Measurements from ENCODE around the gene EYA2. TPM values are rescaled to one million over a fixed set of nuclear protein-coding genes. Genes with fewer than 3 reads are reported as not detected.

EYA2 gene
- total and polyA plus RNA-seq, 2 donors (not counting 3 experiments of a cell fraction or from before 2014, with no cell fraction given), result not detected

DNA sequence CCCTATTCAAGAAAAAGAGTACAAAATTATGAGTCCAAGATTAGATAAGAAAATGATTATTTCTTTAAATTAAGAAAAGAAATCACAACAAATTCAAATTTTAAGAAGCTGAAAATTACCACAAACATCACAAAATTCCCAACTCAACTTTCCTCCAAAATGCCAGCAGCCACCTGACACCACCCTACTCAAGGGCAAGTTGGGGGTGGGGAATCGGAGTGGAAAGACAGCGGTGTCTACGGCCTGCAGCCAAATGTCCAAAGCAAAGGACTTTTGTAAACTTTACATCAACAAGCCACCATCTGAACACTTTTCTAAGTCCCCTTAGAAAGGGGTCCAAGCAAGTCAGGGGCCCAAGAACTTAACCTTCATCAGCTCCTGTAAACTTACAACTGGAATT is 1.6 kb upstream of the EYA2 start:
- H3K79me2 ChIP-seq (ENCODE audit: control insufficient read depth, insufficient read depth, low read length), result no peaks in the 10 kb centered on the region
- H3K27me3 ChIP-seq (ENCODE audit: control insufficient read depth in 2 of 2, insufficient read depth in 2 of 2, low read length in 2 of 2), result peaks cover 29 to 42% of the 10 kb centered on the region in 2 experiments
- no peak overlapping the region for H3K9ac ChIP-seq (replicated peaks; ENCODE audit: extremely low read depth, insufficient read depth, low read length)
- DNase-seq (ENCODE audit: low read depth, low spot score), result no peak
- dilution Hi-C loops (cut with MboI; ENCODE audit: extremely low pct_ligation_motif_present, low sequenced_read_pairs) (no loop called here), intact Hi-C loops (cut with micrococcal nuclease) (no loop called here)
- ChIA-PET POLR2A (no interaction called here), CTCF (no interaction called here)
- no peaks in the 10 kb centered on the region for H3K9me3 ChIP-seq (replicated peaks; ENCODE audit: control insufficient read depth, insufficient read depth, low read length)
- no peak overlapping the region for H3K4me2 ChIP-seq (ENCODE audit: insufficient read depth, low read length)
- H3K36me3 ChIP-seq (ENCODE audit: control insufficient read depth in 2 of 2, extremely low read depth in 1 of 2, insufficient read depth in 2 of 2, low read length in 2 of 2), result no peaks in the 10 kb centered on the region
- no peaks in the 10 kb centered on the region for H3K9me1 ChIP-seq (replicated peaks; ENCODE audit: control insufficient read depth, extremely low read depth, insufficient read depth, low read length)
- TF ChIP-seq EZH2 (IDR thresholded peaks at IDR 0.05; ENCODE audit: borderline replicate concordance, low read depth, low read length, severe bottlenecking) (no peak), GATA2 (IDR thresholded peaks at IDR 0.05; ENCODE audit: insufficient read depth, insufficient read length, low read depth, low read length) (no peak)
- H3K27ac ChIP-seq (ENCODE audit: insufficient read depth, low read depth, low read length), result no peak overlapping the region
- no peak for FAIRE-seq
- H2AFZ ChIP-seq (ENCODE audit: low read depth, low read length), result no peak overlapping the region
- no peak overlapping the region for H3K4me3 ChIP-seq (replicated peaks in 1 of 3; ENCODE audit: insufficient read depth in 1 of 3, low read depth in 1 of 3, low read length in 3 of 3)
- no peaks in the 10 kb centered on the region for H4K20me1 ChIP-seq (replicated peaks; ENCODE audit: control insufficient read depth, extremely low read depth, insufficient read depth, low read length)
- H3K4me1 ChIP-seq (ENCODE audit: control insufficient read depth, extremely low read depth, insufficient read depth, low read length), result no peaks in the 10 kb centered on the region
- BruUV-seq (replicated peaks), result no TSS peak

DNA sequence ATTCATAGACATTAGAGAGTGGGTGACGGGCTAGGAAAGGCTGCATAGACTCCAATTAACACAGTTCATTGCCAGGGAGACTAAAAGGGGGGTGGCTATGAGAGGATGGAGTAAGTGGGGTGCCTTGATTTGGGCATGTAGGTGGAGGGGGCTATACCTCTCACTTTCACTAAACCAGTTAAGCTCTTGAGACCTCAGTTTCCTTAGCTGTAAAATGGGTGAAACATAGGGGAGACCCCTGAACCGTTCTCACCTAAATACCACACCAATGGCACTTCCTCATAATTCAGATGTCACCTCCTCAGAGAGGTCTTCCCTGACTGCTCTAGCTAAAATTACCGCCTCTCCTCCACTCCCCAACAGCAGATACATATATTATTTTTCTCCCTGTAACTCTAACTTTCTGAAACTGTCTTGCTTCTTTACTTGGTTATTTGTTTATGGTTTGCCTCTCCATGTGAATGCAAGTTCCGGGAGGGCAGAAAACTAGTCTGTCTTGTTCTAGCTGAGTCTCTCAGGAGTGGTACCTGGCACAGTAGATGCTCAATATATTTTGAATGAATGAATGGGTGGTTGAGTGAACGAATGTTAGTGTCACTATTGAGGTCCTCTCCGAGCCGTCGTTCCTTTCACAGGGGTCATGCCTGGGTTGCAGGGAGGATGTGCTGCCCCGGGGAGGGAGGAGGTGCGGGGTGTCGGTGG is 615 bp upstream of the EYA2 start:
- intact Hi-C loops (cut with micrococcal nuclease), result no loop called here

More for the DNA sequence above, 615 bp upstream of the EYA2 start:
- Histone ChIP-seq H3K4me1 (ENCODE audit: control insufficient read depth, extremely low read depth, insufficient read depth, low read length) (no peaks in the 10 kb centered on the region), H4K20me1 (replicated peaks; ENCODE audit: control insufficient read depth, extremely low read depth, insufficient read depth, low read length) (no peaks in the 10 kb centered on the region), H3K9me3 (replicated peaks; ENCODE audit: control insufficient read depth, insufficient read depth, low read length) (no peaks in the 10 kb centered on the region), H3K9me1 (replicated peaks; ENCODE audit: control insufficient read depth, extremely low read depth, insufficient read depth, low read length) (no peaks in the 10 kb centered on the region), H3K4me2 (ENCODE audit: insufficient read depth, low read length) (no peak overlapping the region), H2AFZ (ENCODE audit: low read depth, low read length) (no peak overlapping the region), H3K36me3 (ENCODE audit: control insufficient read depth in 2 of 2, extremely low read depth in 1 of 2, insufficient read depth in 2 of 2, low read length in 2 of 2) (no peaks in the 10 kb centered on the region), H3K9ac (replicated peaks; ENCODE audit: extremely low read depth, insufficient read depth, low read length) (no peak overlapping the region), H3K27me3 (ENCODE audit: control insufficient read depth in 2 of 2, insufficient read depth in 2 of 2, low read length in 2 of 2) (peaks cover 29 to 42% of the 10 kb centered on the region in 2 experiments), H3K27ac (ENCODE audit: insufficient read depth, low read depth, low read length) (no peak overlapping the region), H3K4me3 (replicated peaks in 1 of 3; ENCODE audit: insufficient read depth in 1 of 3, low read depth in 1 of 3, low read length in 3 of 3) (no peak overlapping the region), H3K79me2 (ENCODE audit: control insufficient read depth, insufficient read depth, low read length) (no peaks in the 10 kb centered on the region)
- TF ChIP-seq, protein P1, sequence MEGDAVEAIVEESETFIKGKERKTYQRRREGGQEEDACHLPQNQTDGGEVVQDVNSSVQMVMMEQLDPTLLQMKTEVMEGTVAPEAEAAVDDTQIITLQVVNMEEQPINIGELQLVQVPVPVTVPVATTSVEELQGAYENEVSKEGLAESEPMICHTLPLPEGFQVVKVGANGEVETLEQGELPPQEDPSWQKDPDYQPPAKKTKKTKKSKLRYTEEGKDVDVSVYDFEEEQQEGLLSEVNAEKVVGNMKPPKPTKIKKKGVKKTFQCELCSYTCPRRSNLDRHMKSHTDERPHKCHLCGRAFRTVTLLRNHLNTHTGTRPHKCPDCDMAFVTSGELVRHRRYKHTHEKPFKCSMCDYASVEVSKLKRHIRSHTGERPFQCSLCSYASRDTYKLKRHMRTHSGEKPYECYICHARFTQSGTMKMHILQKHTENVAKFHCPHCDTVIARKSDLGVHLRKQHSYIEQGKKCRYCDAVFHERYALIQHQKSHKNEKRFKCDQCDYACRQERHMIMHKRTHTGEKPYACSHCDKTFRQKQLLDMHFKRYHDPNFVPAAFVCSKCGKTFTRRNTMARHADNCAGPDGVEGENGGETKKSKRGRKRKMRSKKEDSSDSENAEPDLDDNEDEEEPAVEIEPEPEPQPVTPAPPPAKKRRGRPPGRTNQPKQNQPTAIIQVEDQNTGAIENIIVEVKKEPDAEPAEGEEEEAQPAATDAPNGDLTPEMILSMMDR (IDR thresholded peaks at IDR 0.05; ENCODE audit: extremely low read depth in 1 of 2, insufficient read depth in 1 of 2, low read depth in 1 of 2, low read length in 2 of 2), result no peak
- TF ChIP-seq GATA2 (IDR thresholded peaks at IDR 0.05; ENCODE audit: insufficient read depth, insufficient read length, low read depth, low read length), result no peak
- TF ChIP-seq, protein P2, sequence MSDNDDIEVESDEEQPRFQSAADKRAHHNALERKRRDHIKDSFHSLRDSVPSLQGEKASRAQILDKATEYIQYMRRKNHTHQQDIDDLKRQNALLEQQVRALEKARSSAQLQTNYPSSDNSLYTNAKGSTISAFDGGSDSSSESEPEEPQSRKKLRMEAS (IDR thresholded peaks at IDR 0.05; ENCODE audit: insufficient read depth, insufficient read length), result no peak
- no peak for TF ChIP-seq POLR2AphosphoS5 (IDR thresholded peaks at IDR 0.05; ENCODE audit: insufficient read depth, low read depth, low read length)
- no peak for TF ChIP-seq JUN (IDR thresholded peaks at IDR 0.05; ENCODE audit: borderline replicate concordance, insufficient read depth, insufficient read length, low read depth)
- no TSS peak for BruUV-seq (replicated peaks)
- dilution Hi-C loops (cut with MboI; ENCODE audit: extremely low pct_ligation_motif_present, low sequenced_read_pairs), result no loop called here
- ChIA-PET CTCF (no interaction called here), POLR2A (no interaction called here)
- no peak for FAIRE-seq
- no peak for DNase-seq (ENCODE audit: low read depth, low spot score)

All from endothelial cell of umbilical vein (primary cell).